HepG2 (cell line): ENCODE results near the gene LIMS2. TPM values are rescaled to one million over a fixed set of nuclear protein-coding genes. Genes with fewer than 3 reads are reported as not detected.
A peak's percentile ranks its signal among the peaks of the same experiment; 100 is the strongest.

ENCODE experiments used
- ATAC-seq: fragments of 200-7000 bp; cut with Tn5 transposase; 3 replicates; pipeline ENCODE4 v1.9.1; 2020; ENCODE audit warnings: mild to moderate bottlenecking, moderate library complexity
- BruUV-seq: library from RNA; stranded (reverse); fragments of 400-500 nt; replicated peaks from 2 replicates; lab custom pipeline; 2021; lab: Mats Ljungman, UMichigan
- CTCF ChIA-PET: fragments of 300-600 bp; formaldehyde crosslinking; extraction: SDS; loops from one replicate; lab custom pipeline; 2021; ENCODE audit warnings: low total read pairs, inconsistent platforms, low intra/inter-chr PET ratio; lab: Yijun Ruan, JAX
- POLR2A ChIA-PET: fragments of 350-600 bp; sonication (Branson Sonifier 250); formaldehyde crosslinking; loops from one replicate; lab custom pipeline; 2020; ENCODE audit warnings: antibody characterized with exemption, inconsistent platforms; lab: Yijun Ruan, JAX
- DNase-seq: peaks from one replicate; pipeline ENCODE4 v3.0.0-alpha.2; 2015; ENCODE audit warnings: low spot score
- FAIRE-seq: peaks from 3 replicates; lab custom pipeline; 2011; peaks lifted over from hg19 to GRCh38; lab: Jason Lieb, UNC
- H2AFZ ChIP-seq: one replicate; pipeline ENCODE4 v1.6.1; 2011; ENCODE audit warnings: low read length, inconsistent platforms
- H3K27ac ChIP-seq: fragments of 300-600 bp; 3 replicates; pipeline ENCODE4 v1.8.0; 2011; ENCODE audit warnings: mixed run types, mild to moderate bottlenecking, mixed read lengths, low read length, inconsistent platforms; ENCODE audit not compliant: insufficient read depth; ENCODE audit errors: extremely low read length
- H3K27me3 ChIP-seq, 2 experiments: fragments of 200-600 bp in 1 of 2; 2 replicates in 1 of 2; 3 replicates in 1 of 2; pipeline versions ENCODE4 v1.6.0 to v1.8.0; 2011; ENCODE audit warnings: low read length in 2 of 2, mild to moderate bottlenecking in 2 of 2, moderate library complexity in 2 of 2, inconsistent platforms in 1 of 2; ENCODE audit not compliant: insufficient read depth in 2 of 2, control insufficient read depth in 1 of 2
- H3K36me3 ChIP-seq, 2 experiments: fragments of 200-600 bp in 1 of 2; replicated peaks in 1 of 2; 2 replicates in 1 of 2; 3 replicates in 1 of 2; pipeline versions ENCODE4 v1.5.1 to v1.8.0; 2011; ENCODE audit warnings: low read length in 2 of 2, inconsistent platforms in 1 of 2; ENCODE audit not compliant: insufficient read depth in 2 of 2, control insufficient read depth in 1 of 2
- H3K4me1 ChIP-seq: 2 replicates; pipeline ENCODE4 v1.5.1; 2012; ENCODE audit warnings: low read length, inconsistent platforms; ENCODE audit not compliant: insufficient read depth
- H3K4me2 ChIP-seq: 2 replicates; pipeline ENCODE4 v1.6.0; 2011; ENCODE audit warnings: low read depth, low read length, inconsistent platforms
- H3K4me3 ChIP-seq, 3 experiments: fragments of 200-600 bp in 1 of 3; sonication (generic), shearing (Covaris generic) in 1 of 3; replicated peaks in 1 of 3; 2 replicates each; pipeline ENCODE4 v1.5.1; 2011 to 2016; ENCODE audit warnings: low read length in 3 of 3, inconsistent platforms in 2 of 3, low read depth in 2 of 3, mild to moderate bottlenecking in 2 of 3, control low read depth in 1 of 3, mixed read lengths in 1 of 3; ENCODE audit not compliant: insufficient read depth in 1 of 3
- H3K79me2 ChIP-seq: one replicate; pipeline ENCODE4 v1.6.1; 2011; ENCODE audit warnings: low read length, inconsistent platforms; ENCODE audit not compliant: insufficient read depth
- H3K9ac ChIP-seq: 2 replicates; pipeline ENCODE4 v1.6.0; 2011; ENCODE audit warnings: mild to moderate bottlenecking, low read depth, low read length, inconsistent platforms; ENCODE audit not compliant: insufficient read depth
- H3K9me3 ChIP-seq: 2 replicates; pipeline ENCODE4 v1.5.1; 2012; ENCODE audit warnings: mild to moderate bottlenecking, low read length
- H4K20me1 ChIP-seq: 2 replicates; pipeline ENCODE4 v1.6.0; 2011; ENCODE audit warnings: inconsistent platforms, mild to moderate bottlenecking, low read length, moderate library complexity; ENCODE audit not compliant: insufficient read depth
- ATF1 ChIP-seq: IDR thresholded peaks from 2 replicates; pipeline ENCODE4 v1.6.1; 2016; ENCODE audit warnings: mild to moderate bottlenecking, control low read depth
- GRHL1 ChIP-seq: sonication (generic); formaldehyde crosslinking; conservative IDR thresholded peaks from 2 replicates; pipeline ENCODE4 v1.8.0; 2022; ENCODE audit warnings: missing genetic modification reagents
- KDM1A ChIP-seq: IDR thresholded peaks from 2 replicates; pipeline ENCODE4 v1.6.1; 2016; ENCODE audit warnings: missing compliant biosample characterization
- MNT ChIP-seq: fragments of 450-650 bp; IDR thresholded peaks from 2 replicates; pipeline ENCODE4 v1.6.1; 2016
- POGZ ChIP-seq: sonication (generic); formaldehyde crosslinking; IDR thresholded peaks from 2 replicates; pipeline ENCODE4 v1.4.0; 2020; ENCODE audit warnings: mild to moderate bottlenecking, missing genetic modification reagents
- SIX4 ChIP-seq: sonication (generic); formaldehyde crosslinking; IDR thresholded peaks from 2 replicates; pipeline ENCODE4 v1.4.0; 2020; ENCODE audit warnings: missing genetic modification reagents
- SPEN ChIP-seq: sonication (generic); formaldehyde crosslinking; IDR thresholded peaks from 2 replicates; pipeline ENCODE4 v1.5.1; 2020; ENCODE audit warnings: low read depth, mild to moderate bottlenecking, missing genetic modification reagents
- TCF7 ChIP-seq: sonication (generic); IDR thresholded peaks from 2 replicates; pipeline ENCODE4 v1.6.1; 2016; ENCODE audit warnings: antibody characterized with exemption, low read depth
- U2AF2 ChIP-seq: fragments of 200-400 bp; formaldehyde crosslinking; IDR thresholded peaks from 2 replicates; pipeline ENCODE4 v1.6.1; 2017; ENCODE audit warnings: low read depth, mild to moderate bottlenecking, low read length
- UBTF ChIP-seq: sonication (generic); formaldehyde crosslinking; IDR thresholded peaks from 2 replicates; pipeline ENCODE4 v1.4.0; 2020; ENCODE audit warnings: mild to moderate bottlenecking, missing genetic modification reagents
- ZBTB1 ChIP-seq: sonication (generic); formaldehyde crosslinking; IDR thresholded peaks from 2 replicates; pipeline ENCODE4 v1.4.0; 2020; ENCODE audit warnings: missing genetic modification reagents, borderline replicate concordance
- ZNF354B ChIP-seq: sonication (generic); formaldehyde crosslinking; IDR thresholded peaks from 2 replicates; pipeline ENCODE4 v1.8.0; 2022; ENCODE audit warnings: mild to moderate bottlenecking, missing genetic modification reagents
- ZNF597 ChIP-seq: sonication (generic); formaldehyde crosslinking; IDR thresholded peaks from 2 replicates; pipeline ENCODE4 v1.5.0; 2020; ENCODE audit warnings: missing genetic modification reagents
- ZNF800 ChIP-seq: sonication (generic); formaldehyde crosslinking; IDR thresholded peaks from 2 replicates; pipeline ENCODE4 v1.4.0; 2020; ENCODE audit warnings: missing genetic modification reagents
- WGBS: methylation state at CpG from one replicate; pipeline ENCODE4 v1.1.6; 2017; ENCODE audit warnings: low lambda C conversion rate; 5-methylcytosine and 5-hydroxymethylcytosine counted together
- in situ Hi-C: cut with HindIII; loops from 2 replicates; pipeline ENCODE4 v1.10.0; 2017; ENCODE audit warnings: low pct_unique_long_range_greater_than_20kb; ENCODE audit not compliant: extremely low pct_ligation_motif_present
- intact Hi-C: fragments of 100-400 bp; cut with micrococcal nuclease; formaldehyde crosslinking; loops from one replicate; pipeline ENCODE4 v1.10.0; 2022; ENCODE audit not compliant: unreplicated experiment
- polyA plus RNA-seq, 8 experiments: library from polyadenylated mRNA; depleted of rRNA in 3 of 8; stranded (reverse) in 7 of 8; unstranded in 1 of 8; fragments of >200 nt; fragmentation: Illumina TruSeq in 4 of 8; extraction: Trizol in 4 of 8; gene quantifications; 2 replicates each; pipeline versions ENCODE4 v1.2.1 to v1.2.3, GENCODE V29; 2011 to 2016; ENCODE audit warnings: low read depth in 4 of 8, missing spikeins in 1 of 8, mixed read lengths in 1 of 8; ENCODE audit not compliant: insufficient read depth in 1 of 8
- total RNA-seq, 5 experiments: library from RNA; depleted of rRNA; stranded (reverse); fragments of >200 nt; fragmentation: Illumina TruSeq; extraction: Trizol; gene quantifications; 2 replicates each; pipeline ENCODE4 v1.2.3, GENCODE V29; 2016; ENCODE audit warnings: low read depth in 1 of 5

The LIMS2 gene
- total and polyA plus RNA-seq, 2 of the 13 experiments (the other 11 are each of a cell fraction or from before 2014, with no cell fraction given), result 1.0 to 1.9 TPM

- in situ Hi-C loops, result no loop called here
- Histone ChIP-seq H3K9ac (peak overlapping the region; percentile 93), H3K4me3 (peak overlapping the region; percentile 75 to 92 (median 79)), H3K27ac (peak overlapping the region; percentile 93), H3K4me1 (peaks cover 25% of the 10 kb centered on the region), H2AFZ (no peak overlapping the region), H3K27me3 (no peaks in the 10 kb centered on the region), H3K9me3 (no peaks in the 10 kb centered on the region), H3K4me2 (peak overlapping the region; percentile 97), H3K79me2 (peaks cover 14% of the 10 kb centered on the region), H4K20me1 (0 out of 2 replicates have a peak, but pooled peaks cover 2% of the 10 kb centered on the region), H3K36me3 (peaks cover 3 to 6% of the 10 kb centered on the region in 2 experiments; a peak in 4 of 5 replicates)
- CTCF ChIA-PET, result no interaction called here
- peak; percentile 71 for DNase-seq
- 2% methylated on average over 41 of the region's 108 CpGs for whole genome bisulfite sequencing
- POLR2A ChIA-PET, result interaction anchor here (0.6 to 1.8 kb wide), 16 partner anchors 22 to 382 kb away, joined by 3 to 15 read pairs (median 3); partner anchors contain the start of genes AMMECR1L, IWS1 and WDR33
- intact Hi-C loops, result loop anchor here (2.0 kb wide), 1 partner anchor 109 kb away; the partner anchor contains the start of gene WDR33
- ATAC-seq, result peak; percentile 76
- BruUV-seq, result no TSS peak
- FAIRE-seq, result no peak
- TF ChIP-seq ZNF354B (CRISPR knock-in tag) (no peak), ZNF800 (peak; percentile 97), ZBTB1 (peak; percentile 71; the same call in 1 of the 2 replicates), U2AF2 (no peak), GRHL1 (CRISPR knock-in tag) (no peak; the same call in 1 of the 2 replicates), SIX4 (CRISPR knock-in tag) (no peak), POGZ (CRISPR knock-in tag) (no peak), ZNF597 (CRISPR knock-in tag) (no peak; the same call in 1 of the 2 replicates), KDM1A (CRISPR knock-in tag) (no peak), MNT (no peak), TCF7 (no peak), UBTF (peak; percentile 98), ATF1 (CRISPR knock-in tag) (no peak), SPEN (CRISPR knock-in tag) (peak; percentile 47)
These were observed 26.5 kb upstream of the LIMS2 start for GRCh38 chr2:127701651-127702394.
